AG09319 (cell line): ENCODE measurements around the gene TMPRSS4.

ENCODE experiments used
- DNase-seq: peaks from one replicate; pipeline ENCODE4 v3.0.0-alpha.2; 2010; ENCODE audit warnings: low read depth; ENCODE audit errors: extremely low read depth
- TF ChIP-seq, protein P1 (sequence below): IDR thresholded peaks from 2 replicates; pipeline ENCODE4 v1.5.1; 2011; ENCODE audit warnings: low read depth, mild to moderate bottlenecking, inconsistent platforms, low read length, moderate library complexity

Gene TMPRSS4

DNA sequence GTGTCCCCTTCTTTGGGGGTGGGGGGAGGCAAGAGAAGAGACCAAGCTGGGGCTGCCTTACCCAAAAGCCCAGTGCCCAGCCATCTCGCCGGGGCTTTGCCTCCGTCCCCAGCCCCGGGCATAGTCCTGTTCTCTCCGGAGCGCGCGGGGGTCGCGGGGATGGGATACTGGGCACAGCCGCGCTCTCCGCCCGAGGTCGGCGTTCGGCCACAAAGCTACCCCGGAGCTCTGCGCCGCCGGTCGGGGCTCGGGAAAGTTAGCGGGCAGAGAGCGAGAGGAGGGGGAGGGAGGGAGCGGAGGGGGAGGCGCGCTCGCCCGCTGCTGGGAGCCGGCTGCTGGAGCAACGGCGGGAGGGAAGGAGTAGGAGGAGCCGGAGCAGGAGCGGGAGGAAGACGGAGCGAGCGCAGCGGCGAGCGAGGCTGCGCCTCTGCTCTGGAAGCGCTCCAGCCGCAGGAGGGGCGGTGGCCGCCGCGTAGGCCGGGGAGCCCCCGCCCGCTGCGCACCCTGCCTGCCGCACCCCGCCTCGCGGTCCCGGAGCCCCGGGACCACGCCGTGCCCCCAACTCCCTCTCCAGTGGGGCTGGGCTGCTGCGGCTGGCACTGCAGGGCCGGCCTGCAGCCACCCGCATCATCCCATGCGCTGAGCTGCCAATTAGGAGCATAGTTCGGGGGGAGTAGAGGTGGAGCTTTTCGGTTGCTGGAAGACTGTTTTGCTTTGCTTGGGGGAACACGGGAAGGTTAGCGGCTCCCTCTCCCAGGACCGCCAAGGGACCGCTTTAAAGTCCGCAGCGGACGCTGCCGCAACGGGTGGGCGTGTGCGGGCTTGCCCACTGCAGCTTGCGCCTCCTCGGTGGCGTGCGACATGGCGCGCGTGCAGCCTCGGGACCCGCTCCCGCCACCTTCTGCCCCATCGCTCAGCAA is 75.9 kb downstream of the TMPRSS4 start, which contains the start of gene SCN4B:
Gene SCN4B (minus strand): TSS at position 272 of the 920 bp plus-strand sequence. CDS start 150 bp downstream, at position 122.
- no peak for DNase-seq
- TF ChIP-seq, protein P1, sequence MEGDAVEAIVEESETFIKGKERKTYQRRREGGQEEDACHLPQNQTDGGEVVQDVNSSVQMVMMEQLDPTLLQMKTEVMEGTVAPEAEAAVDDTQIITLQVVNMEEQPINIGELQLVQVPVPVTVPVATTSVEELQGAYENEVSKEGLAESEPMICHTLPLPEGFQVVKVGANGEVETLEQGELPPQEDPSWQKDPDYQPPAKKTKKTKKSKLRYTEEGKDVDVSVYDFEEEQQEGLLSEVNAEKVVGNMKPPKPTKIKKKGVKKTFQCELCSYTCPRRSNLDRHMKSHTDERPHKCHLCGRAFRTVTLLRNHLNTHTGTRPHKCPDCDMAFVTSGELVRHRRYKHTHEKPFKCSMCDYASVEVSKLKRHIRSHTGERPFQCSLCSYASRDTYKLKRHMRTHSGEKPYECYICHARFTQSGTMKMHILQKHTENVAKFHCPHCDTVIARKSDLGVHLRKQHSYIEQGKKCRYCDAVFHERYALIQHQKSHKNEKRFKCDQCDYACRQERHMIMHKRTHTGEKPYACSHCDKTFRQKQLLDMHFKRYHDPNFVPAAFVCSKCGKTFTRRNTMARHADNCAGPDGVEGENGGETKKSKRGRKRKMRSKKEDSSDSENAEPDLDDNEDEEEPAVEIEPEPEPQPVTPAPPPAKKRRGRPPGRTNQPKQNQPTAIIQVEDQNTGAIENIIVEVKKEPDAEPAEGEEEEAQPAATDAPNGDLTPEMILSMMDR, result no peak

DNA sequence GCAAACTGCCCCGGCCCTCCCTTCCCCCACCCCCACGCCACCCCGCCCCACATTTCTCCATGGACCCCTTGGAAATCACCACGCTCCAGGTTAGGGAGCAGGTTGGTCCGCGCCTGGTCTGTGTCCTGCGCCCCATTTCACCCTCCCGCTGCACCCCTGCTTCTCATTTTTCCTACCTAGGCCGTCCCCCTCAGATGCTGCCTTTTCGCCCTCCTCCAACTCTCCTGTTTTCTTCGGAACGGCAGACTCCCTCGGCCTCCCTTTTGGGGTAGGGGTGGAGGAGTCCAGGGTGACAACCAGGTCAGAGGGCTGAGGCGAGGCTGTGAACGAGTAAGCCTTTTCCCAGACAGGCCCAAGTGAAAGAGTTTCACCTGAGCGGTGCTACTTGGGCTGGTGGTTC is 76.6 kb downstream of the TMPRSS4 start:
- no peak for DNase-seq
- TF ChIP-seq, protein P1, result no peak

DNA sequence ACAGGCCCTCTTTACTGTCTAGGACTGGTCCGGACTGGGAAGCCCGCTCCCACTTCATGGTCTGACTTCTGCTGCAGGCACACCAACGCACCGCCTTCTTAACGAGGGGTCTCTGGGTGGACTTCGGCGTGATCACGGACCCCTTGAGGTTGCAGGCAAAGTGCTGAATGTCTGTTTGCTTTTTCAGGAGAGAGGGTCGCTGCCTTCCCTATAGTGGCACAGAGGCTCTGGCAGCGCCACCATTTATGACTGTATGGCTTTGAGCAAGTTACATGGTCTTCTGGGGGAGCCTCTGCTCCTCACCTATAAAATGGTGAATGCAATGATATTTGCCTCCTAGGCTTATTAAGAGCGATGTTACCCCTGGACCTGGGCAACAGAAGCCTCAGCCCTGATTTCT is 77.1 kb downstream of the TMPRSS4 start:
- TF ChIP-seq, protein P1, result no peak
- DNase-seq, result no peak

DNA sequence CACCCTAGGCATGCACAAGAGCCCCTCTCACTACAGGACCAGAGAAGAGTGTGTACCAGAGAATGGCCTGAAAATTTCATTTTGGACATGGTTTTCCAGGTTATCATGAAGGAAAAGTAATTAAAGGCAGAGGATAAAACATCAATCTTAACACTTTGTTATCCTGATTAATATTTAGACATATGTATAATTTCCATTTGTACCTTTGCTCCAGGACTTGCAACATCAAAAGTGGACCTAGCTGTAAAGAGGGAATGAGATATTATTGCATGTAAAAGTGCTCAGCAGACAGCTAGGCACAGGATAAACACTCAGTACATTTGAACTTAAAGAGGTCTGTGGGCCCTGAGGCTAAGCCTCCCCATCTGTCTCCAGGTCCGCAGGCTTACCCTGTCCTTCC is 77.8 kb downstream of the TMPRSS4 start:
- no peak for DNase-seq
- TF ChIP-seq, protein P1, result no peak

- TF ChIP-seq, protein P1, result no peak
- no peak for DNase-seq
Measured at GRCh38 chr11:118155776-118156530, 79.1 kb downstream of the TMPRSS4 start.

DNA sequence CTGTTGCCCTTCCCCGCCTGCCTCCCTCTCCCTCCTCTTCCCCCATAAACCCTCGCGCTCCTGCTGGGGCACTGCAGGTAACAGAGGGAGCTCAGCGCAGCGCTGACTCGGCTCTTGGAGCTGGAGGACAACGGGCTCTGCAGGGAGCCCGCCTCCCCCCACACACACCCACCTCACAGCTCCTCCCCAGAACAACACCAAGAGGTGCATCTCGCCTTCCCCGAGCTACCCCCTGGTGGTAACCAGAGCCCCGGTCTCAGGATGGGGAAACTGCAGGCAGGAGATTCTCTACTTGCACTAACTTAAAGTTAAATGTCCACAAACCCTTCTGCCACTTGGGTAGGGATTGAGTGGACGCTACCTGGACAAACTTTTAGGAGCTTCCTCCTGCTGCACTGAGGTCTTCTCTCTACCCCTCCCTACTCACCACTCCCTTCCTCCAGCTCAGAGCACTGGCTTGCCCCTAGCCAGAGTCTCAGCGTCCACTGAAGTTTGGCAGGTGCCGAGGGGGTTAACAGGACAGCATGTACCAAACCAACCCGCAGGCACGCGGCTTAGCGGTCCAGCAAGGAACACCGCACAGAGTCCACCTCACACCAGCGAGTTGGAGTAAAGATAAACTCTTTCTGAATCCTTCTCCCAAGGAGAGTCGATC is 79.8 kb downstream of the TMPRSS4 start:
- no peak for DNase-seq

More for the DNA sequence above, 79.8 kb downstream of the TMPRSS4 start:
- TF ChIP-seq, protein P1, result no peak
